ENCODE data around the gene CCDC122. TPM values are rescaled to one million over a fixed set of nuclear protein-coding genes. Genes with fewer than 3 reads are reported as not detected.

Gene CCDC122
- total RNA-seq, 1 donor from 2014 or later = 6.7 TPM

DNA sequence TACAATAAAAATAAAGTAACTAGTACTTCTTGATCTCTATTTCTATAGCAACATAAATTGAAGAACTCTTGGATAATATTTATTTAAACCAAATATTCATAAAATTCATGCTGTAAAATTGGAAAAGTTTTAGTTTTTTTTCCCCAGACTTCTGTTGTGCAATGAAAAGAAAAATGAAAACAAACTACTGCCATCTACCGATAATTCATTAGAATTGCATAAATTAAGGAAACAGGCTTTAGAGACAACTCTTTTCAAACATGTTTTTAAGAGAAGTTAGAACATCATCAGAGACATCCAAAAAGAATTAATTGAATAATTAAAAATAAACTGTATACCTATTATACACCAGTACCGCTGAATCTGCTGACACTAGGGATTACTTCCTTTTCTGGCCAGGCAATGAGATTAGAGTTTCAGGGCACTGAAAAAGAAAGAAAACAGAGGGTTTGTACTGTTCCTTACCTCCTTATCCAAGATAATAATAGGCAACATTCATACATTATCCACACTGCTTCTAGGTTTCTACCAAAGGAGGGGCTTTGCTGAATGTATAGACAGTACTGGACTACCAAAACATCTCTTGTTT, 4.9 kb downstream of the CCDC122 start:
- Histone ChIP-seq H3K9me3 (ENCODE audit: insufficient read depth, low read depth, low read length) (no peaks in the 10 kb centered on the region), H4K20me1 (ENCODE audit: insufficient read depth, low read length) (no peaks in the 10 kb centered on the region), H3K27me3 (ENCODE audit: insufficient read depth, low read length) (no peaks in the 10 kb centered on the region), H3K79me2 (ENCODE audit: insufficient read depth, low read length) (no peaks in the 10 kb centered on the region), H3K9ac (ENCODE audit: low read length) (no peak overlapping the region), H3K4me3 (ENCODE audit: insufficient read depth, low read depth, low read length) (no peak overlapping the region), H2AFZ (ENCODE audit: low read depth, low read length) (no peak overlapping the region), H3K4me2 (ENCODE audit: low read length) (no peak overlapping the region), H3K4me1 (ENCODE audit: insufficient read depth, low read length) (peaks cover 8% of the 10 kb centered on the region), H3K27ac (ENCODE audit: low read depth, low read length) (no peak overlapping the region), H3K36me3 (ENCODE audit: insufficient read depth, low read length) (no peaks in the 10 kb centered on the region)
- no peak overlapping the region for H3K4me3 Mint-ChIP-seq (ENCODE audit: unreplicated experiment)
- H3K27ac Mint-ChIP-seq (ENCODE audit: unreplicated experiment) = no peak overlapping the region
- peaks cover 2% of the 10 kb centered on the region for H3K4me1 Mint-ChIP-seq (ENCODE audit: low read depth, unreplicated experiment)
- TF ChIP-seq, protein P1, sequence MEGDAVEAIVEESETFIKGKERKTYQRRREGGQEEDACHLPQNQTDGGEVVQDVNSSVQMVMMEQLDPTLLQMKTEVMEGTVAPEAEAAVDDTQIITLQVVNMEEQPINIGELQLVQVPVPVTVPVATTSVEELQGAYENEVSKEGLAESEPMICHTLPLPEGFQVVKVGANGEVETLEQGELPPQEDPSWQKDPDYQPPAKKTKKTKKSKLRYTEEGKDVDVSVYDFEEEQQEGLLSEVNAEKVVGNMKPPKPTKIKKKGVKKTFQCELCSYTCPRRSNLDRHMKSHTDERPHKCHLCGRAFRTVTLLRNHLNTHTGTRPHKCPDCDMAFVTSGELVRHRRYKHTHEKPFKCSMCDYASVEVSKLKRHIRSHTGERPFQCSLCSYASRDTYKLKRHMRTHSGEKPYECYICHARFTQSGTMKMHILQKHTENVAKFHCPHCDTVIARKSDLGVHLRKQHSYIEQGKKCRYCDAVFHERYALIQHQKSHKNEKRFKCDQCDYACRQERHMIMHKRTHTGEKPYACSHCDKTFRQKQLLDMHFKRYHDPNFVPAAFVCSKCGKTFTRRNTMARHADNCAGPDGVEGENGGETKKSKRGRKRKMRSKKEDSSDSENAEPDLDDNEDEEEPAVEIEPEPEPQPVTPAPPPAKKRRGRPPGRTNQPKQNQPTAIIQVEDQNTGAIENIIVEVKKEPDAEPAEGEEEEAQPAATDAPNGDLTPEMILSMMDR (IDR thresholded peaks at IDR 0.05; ENCODE audit: insufficient read depth, low read depth, low read length) = peak; percentile 51
- no peak for TF ChIP-seq EZH2 (IDR thresholded peaks at IDR 0.05; ENCODE audit: insufficient read depth, low read length)
- FAIRE-seq (peak; percentile 69), DNase-seq (ENCODE audit: low read depth) (no peak)
- H3K27me3 Mint-ChIP-seq (ENCODE audit: low read depth, unreplicated experiment) = no peaks in the 10 kb centered on the region
- H3K9me3 Mint-ChIP-seq (ENCODE audit: unreplicated experiment) = no peaks in the 10 kb centered on the region
- H3K36me3 Mint-ChIP-seq (ENCODE audit: low read depth, unreplicated experiment) = no peaks in the 10 kb centered on the region

DNA sequence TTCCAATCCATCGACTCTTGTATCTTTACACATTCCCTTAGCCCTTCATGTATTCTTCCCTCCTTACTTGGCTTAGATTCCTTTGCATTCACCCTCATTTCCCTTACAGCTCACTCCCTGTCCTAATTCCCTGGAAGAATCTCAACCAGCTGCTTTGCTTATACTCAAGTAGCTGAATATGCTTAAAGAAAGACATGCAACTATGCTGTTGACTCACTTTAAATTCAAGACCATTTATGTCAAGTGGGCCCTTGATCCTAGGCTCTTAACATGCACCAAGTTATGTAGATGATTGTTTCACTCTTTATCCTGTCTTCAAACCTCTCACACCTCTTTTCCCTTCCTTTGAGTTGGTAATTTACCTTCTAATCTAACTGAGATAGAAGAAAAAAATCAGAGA, 7.4 kb downstream of the CCDC122 start:
- no peak overlapping the region for H3K27ac Mint-ChIP-seq (ENCODE audit: unreplicated experiment)
- Histone ChIP-seq H4K20me1 (ENCODE audit: insufficient read depth, low read length) (no peaks in the 10 kb centered on the region), H3K9me3 (ENCODE audit: insufficient read depth, low read depth, low read length) (no peaks in the 10 kb centered on the region), H3K4me1 (ENCODE audit: insufficient read depth, low read length) (no peaks in the 10 kb centered on the region), H3K4me3 (ENCODE audit: insufficient read depth, low read depth, low read length) (no peak overlapping the region), H3K36me3 (ENCODE audit: insufficient read depth, low read length) (no peaks in the 10 kb centered on the region), H3K4me2 (ENCODE audit: low read length) (no peak overlapping the region), H3K79me2 (ENCODE audit: insufficient read depth, low read length) (no peaks in the 10 kb centered on the region), H2AFZ (ENCODE audit: low read depth, low read length) (no peak overlapping the region), H3K27me3 (ENCODE audit: insufficient read depth, low read length) (no peaks in the 10 kb centered on the region), H3K27ac (ENCODE audit: low read depth, low read length) (no peak overlapping the region), H3K9ac (ENCODE audit: low read length) (no peak overlapping the region)
- TF ChIP-seq, protein P1 (IDR thresholded peaks at IDR 0.05; ENCODE audit: insufficient read depth, low read depth, low read length) = no peak
- TF ChIP-seq EZH2 (IDR thresholded peaks at IDR 0.05; ENCODE audit: insufficient read depth, low read length) = no peak
- DNase-seq (ENCODE audit: low read depth) (peak; percentile 43), FAIRE-seq (no peak)
- no peak overlapping the region for H3K4me3 Mint-ChIP-seq (ENCODE audit: unreplicated experiment)
- H3K36me3 Mint-ChIP-seq (ENCODE audit: low read depth, unreplicated experiment) = no peaks in the 10 kb centered on the region
- H3K9me3 Mint-ChIP-seq (ENCODE audit: unreplicated experiment) = no peaks in the 10 kb centered on the region
- no peaks in the 10 kb centered on the region for H3K4me1 Mint-ChIP-seq (ENCODE audit: low read depth, unreplicated experiment)
- no peaks in the 10 kb centered on the region for H3K27me3 Mint-ChIP-seq (ENCODE audit: low read depth, unreplicated experiment)

DNA sequence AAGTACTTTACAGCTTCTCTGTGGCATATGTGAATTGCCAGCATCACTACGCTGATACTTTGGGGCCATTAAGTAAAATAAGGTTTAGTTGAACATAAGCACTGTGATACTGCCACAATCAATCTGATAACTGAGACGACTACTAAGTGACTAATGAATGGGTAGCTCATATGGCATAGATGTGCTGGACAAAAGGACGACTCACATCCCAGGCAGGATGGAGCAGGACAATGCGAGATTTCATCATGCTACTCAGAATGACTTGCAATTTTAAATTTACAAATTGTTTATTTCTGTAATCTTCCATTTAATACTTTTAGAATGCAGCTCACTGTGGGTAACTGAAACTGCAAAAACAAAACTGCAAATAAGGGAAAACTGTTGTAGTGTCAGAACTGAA, 13.6 kb downstream of the CCDC122 start:
- Mint-ChIP-seq H3K27ac (ENCODE audit: unreplicated experiment) (peak overlapping the region; percentile 96), H3K4me1 (ENCODE audit: low read depth, unreplicated experiment) (peaks cover 8% of the 10 kb centered on the region), H3K4me3 (ENCODE audit: unreplicated experiment) (no peak overlapping the region), H3K9me3 (ENCODE audit: unreplicated experiment) (peaks cover 13% of the 10 kb centered on the region), H3K27me3 (ENCODE audit: low read depth, unreplicated experiment) (no peaks in the 10 kb centered on the region), H3K36me3 (ENCODE audit: low read depth, unreplicated experiment) (peaks cover 6% of the 10 kb centered on the region)
- H3K4me2 ChIP-seq (ENCODE audit: low read length) = no peak overlapping the region
- no peak for FAIRE-seq
- no peak overlapping the region for H3K4me3 ChIP-seq (ENCODE audit: insufficient read depth, low read depth, low read length)
- H3K36me3 ChIP-seq (ENCODE audit: insufficient read depth, low read length) = no peaks in the 10 kb centered on the region
- no peaks in the 10 kb centered on the region for H3K9me3 ChIP-seq (ENCODE audit: insufficient read depth, low read depth, low read length)
- DNase-seq (ENCODE audit: low read depth) = peak; percentile 19
- no peak overlapping the region for H3K9ac ChIP-seq (ENCODE audit: low read length)
- no peak overlapping the region for H2AFZ ChIP-seq (ENCODE audit: low read depth, low read length)
- peaks cover 3% of the 10 kb centered on the region for H3K4me1 ChIP-seq (ENCODE audit: insufficient read depth, low read length)
- H3K27ac ChIP-seq (ENCODE audit: low read depth, low read length) = no peak overlapping the region
- no peaks in the 10 kb centered on the region for H3K79me2 ChIP-seq (ENCODE audit: insufficient read depth, low read length)
- H4K20me1 ChIP-seq (ENCODE audit: insufficient read depth, low read length) = no peaks in the 10 kb centered on the region
- TF ChIP-seq EZH2 (IDR thresholded peaks at IDR 0.05; ENCODE audit: insufficient read depth, low read length) = no peak
- TF ChIP-seq, protein P1 (IDR thresholded peaks at IDR 0.05; ENCODE audit: insufficient read depth, low read depth, low read length) = no peak
- H3K27me3 ChIP-seq (ENCODE audit: insufficient read depth, low read length) = no peaks in the 10 kb centered on the region

Measured in astrocyte (in vitro differentiated cells and primary cell).